GM21367 (cell line): Measurements from ENCODE around the gene IGF1.
"Not testable (repeated sequence)": the region's sequence is repeated elsewhere in the genome, so short reads cannot be mapped to it uniquely, and the experiment has no call there.

Experiments used
- ATAC-seq: cut with Tn5 transposase; IDR thresholded peaks from one replicate; pipeline ENCODE4 v1.9.1; 2021; ENCODE audit not compliant: unreplicated experiment

The IGF1 gene

GRCh38 chr12:102463659-102464249, 16.6 kb downstream of the IGF1 start:
- ATAC-seq = no peak

- ATAC-seq = no peak
These were observed 17.4 kb downstream of the IGF1 start for GRCh38 chr12:102462795-102463465.

GRCh38 chr12:102462386-102462785, 18.0 kb downstream of the IGF1 start:
- ATAC-seq = no peak

GRCh38 chr12:102461501-102461900, 18.9 kb downstream of the IGF1 start:
- ATAC-seq = no peak

GRCh38 chr12:102459314-102459713, 21.0 kb downstream of the IGF1 start:
- no peak for ATAC-seq

GRCh38 chr12:102454808-102455760, 25.3 kb downstream of the IGF1 start:
- ATAC-seq = no peak

- no peak for ATAC-seq
These were observed 26.0 kb downstream of the IGF1 start for GRCh38 chr12:102454330-102454729.

GRCh38 chr12:102452605-102453004, 27.8 kb downstream of the IGF1 start:
- ATAC-seq = no peak

- not testable (repeated sequence) for ATAC-seq
These were observed 31.3 kb downstream of the IGF1 start for GRCh38 chr12:102449018-102449417.

- not testable (repeated sequence) for ATAC-seq
These were observed 32.9 kb downstream of the IGF1 start for GRCh38 chr12:102447426-102447825.

GRCh38 chr12:102444707-102445106, 35.7 kb downstream of the IGF1 start:
- ATAC-seq = no peak

GRCh38 chr12:102444093-102444492, 36.3 kb downstream of the IGF1 start:
- ATAC-seq = no peak

GRCh38 chr12:102441077-102441596, 39.2 kb downstream of the IGF1 start:
- ATAC-seq = no peak

- no peak for ATAC-seq
These were observed 40.6 kb downstream of the IGF1 start for GRCh38 chr12:102439426-102440405.

GRCh38 chr12:102438827-102439210, 41.5 kb downstream of the IGF1 start:
- ATAC-seq = no peak

- no peak for ATAC-seq
These were observed 42.1 kb downstream of the IGF1 start for GRCh38 chr12:102438047-102438826.

GRCh38 chr12:102437511-102437910, 42.9 kb downstream of the IGF1 start:
- ATAC-seq = no peak

GRCh38 chr12:102436867-102437266, 43.5 kb downstream of the IGF1 start:
- no peak for ATAC-seq

GRCh38 chr12:102435827-102436436, 44.4 kb downstream of the IGF1 start:
- no peak for ATAC-seq
